SHP77 (cell line): Measurements from ENCODE around the gene SSU72.
"Not testable (repeated sequence)": the region's sequence is repeated elsewhere in the genome, so short reads cannot be mapped to it uniquely, and the experiment has no call there.

Experiments
- DNase-seq, 2 experiments: peaks; one replicate each; lab custom pipeline; 2025; lab: John Stamatoyannopoulos, UW

Gene SSU72

DNA sequence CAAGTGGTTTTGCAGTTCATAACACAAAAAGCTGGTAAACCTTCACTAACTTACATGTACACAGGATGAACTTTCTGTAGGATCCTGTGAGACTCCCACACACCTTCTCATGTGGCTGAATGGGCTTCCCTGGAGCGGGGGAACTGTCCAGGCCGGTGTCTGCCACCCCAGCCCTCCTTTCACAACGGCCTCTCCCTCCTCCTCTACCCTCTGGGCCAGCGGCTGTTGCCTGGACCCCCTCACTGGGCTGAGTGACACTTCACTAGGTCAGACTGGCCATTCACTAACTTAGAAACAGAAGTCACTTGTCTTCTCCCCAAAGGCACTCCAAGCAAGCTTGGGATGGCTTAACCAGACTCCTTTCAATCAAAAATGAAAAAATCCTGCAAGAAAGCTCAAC lies 16.1 kb downstream of the SSU72 start:
- no peak for DNase-seq

DNA sequence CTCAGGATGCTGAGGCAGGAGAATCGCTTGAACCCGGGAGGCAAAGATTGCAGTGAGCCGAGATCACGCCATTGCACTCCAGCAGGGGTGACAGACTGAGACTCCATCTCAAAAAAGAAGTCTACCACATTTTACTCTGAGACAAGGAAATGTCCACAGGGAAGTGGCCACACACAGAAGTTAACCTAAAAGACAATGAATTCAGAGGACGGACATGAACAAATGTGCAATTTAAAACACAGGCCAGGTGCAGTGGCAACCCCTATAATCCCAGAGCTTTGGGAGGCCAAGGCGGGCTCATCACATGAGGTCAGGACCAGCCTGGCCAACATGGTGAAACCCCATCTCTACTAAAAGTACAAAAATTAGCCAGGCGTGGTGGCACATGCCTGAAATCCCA lies 17.0 kb downstream of the SSU72 start:
- not testable (repeated sequence) for DNase-seq

DNA sequence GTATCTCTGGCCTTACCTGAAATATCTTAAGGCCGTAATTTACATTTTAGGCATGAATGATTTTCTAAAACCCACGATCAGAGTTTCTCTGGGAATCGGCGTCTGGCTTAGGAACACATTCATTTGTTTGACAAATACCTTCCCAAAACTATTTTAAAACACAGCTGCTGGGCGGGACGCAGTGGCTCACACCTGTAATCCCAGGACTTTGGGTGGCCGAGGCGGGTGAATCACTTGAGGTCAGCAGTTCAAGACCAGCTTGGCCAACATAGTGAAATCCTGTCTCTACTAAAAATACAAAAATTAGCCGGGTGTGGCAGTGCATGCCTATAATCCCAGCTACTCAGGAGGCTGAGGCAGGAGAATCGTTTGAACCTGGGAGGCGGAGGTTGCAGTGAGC lies 17.7 kb downstream of the SSU72 start:
- DNase-seq: not testable (repeated sequence)

DNA sequence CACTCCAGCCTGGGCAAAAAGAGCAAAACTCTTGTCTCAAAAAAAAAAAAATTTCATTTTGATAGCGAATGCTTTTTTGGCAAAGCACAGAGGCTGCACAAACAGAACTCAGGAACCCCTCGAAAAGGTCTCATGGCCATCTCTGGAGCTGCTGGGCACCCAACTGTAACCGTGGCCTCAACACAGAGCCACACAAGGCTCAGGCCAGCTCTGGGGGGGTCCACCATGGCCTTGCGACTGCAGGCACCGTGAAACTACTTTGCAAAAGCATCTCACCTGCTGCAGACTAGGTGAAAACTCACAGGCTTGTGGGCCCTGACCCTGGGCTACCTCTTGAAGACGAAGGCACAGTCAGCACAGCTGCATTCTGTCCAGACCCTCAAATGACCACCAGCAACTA lies 18.2 kb downstream of the SSU72 start:
- DNase-seq: no peak

DNA sequence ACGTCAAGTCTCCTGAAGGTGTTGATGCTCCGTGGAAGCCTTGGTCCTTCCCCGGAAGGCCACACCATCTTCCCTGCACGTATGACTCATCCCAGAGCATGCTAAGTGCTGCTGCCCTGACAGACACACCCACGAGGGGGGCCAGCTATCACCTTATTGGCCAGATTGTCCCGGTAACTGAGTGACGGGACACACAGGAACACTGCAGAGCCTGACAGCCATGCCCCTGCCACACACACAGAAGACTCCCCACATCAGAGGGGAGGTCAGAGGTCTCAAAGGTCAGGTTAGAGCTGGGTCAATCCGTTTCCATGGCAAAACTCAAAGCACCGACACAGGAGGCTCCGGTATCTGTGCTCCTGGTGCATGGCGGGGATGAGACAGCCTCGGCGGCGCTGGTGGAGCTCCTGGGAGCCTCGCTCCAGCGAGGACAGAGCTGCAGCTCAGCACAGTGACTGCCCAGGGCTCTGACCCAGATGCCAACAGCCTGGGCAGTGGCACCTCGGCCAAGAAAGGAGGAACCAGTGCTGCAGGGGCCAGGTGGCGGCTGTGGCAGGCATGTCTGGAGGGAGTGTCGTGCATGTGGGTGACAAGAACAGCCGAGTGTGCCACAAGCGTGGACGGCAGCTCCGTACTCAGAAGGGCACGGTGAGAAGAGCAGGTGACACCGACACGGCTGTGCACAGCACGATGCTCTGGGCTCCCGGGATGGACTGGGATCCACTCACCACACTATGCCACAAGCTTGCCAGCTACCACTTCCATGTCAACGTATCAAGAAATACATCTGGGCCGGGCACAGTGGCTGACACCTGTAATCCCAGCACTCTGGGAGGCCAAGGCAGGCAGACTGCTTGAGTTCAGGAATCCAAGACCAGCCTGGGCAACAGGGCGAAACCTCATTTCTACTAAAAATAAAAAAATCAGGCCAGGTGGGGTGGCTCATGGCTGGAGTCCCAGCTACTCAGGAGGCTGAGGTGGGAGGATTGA lies 19.4 kb downstream of the SSU72 start:
- no peak for DNase-seq

DNA sequence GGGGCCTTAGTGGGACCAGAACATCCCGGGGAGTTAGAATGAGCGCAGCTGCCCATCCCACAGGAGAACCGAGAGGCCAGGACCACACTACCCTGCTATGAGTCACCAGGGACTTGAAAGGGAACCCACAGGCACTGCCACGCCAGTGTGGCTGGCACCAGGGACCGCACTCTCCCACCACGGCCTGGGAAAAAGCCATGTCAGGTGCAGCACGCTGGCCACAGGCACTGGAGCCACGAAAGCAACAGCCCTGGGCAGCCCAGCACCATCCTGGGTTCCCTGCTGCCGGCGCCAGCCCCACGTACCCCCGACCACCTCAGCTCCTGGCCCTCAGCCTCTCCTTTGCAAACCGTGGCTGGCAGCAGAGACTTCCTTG lies 20.1 kb downstream of the SSU72 start:
- no peak for DNase-seq

DNA sequence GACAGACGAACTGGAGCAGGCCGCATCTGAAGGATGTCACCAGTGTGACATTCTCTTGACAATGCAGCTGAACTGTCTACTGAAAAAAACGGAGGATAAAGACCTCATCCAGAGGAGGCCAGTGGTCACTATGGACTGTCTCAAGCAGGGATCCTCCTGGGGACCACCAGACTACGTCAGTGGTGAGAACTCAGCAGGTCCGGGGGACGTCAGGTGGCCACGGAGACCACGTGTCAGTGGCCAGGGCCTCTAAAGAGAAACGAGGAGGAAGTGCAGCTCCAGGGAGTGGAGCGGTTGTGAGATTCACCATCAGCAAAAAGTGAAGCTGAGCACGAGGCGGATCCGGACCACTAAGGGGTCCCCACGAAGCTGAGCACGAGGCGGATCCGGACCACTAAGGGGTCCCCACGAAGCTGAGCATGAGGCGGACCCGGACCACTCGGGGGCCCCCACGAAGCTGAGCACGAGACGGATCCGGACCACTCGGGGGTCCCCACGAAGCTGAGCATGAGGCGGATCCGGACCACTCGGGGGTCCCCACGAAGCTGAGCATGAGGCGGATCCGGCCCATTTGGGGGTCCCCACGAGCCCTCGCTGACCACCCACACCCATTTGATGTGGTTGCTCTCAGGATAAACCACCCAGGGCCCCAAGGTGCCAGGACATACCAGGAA lies 20.7 kb downstream of the SSU72 start:
- no peak for DNase-seq

DNA sequence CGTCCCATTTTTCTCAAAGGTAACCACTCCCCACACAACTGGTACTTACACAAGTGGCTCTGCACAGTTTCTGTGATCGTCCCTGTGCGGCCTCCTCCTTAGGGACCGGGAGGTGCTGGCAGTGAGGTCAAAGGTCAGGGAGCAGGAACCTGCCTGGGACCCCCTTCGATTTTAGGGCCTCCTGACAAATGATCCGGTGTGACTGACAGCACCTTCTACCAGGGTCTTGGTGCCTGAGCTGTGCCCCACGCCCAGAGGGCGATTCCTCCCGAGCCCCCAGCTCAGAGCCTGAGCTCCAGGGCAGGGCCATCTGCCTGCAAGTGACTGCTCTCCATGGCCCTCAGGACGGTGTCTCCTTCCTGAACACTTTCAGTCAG lies 22.4 kb downstream of the SSU72 start:
- DNase-seq: no peak

DNA sequence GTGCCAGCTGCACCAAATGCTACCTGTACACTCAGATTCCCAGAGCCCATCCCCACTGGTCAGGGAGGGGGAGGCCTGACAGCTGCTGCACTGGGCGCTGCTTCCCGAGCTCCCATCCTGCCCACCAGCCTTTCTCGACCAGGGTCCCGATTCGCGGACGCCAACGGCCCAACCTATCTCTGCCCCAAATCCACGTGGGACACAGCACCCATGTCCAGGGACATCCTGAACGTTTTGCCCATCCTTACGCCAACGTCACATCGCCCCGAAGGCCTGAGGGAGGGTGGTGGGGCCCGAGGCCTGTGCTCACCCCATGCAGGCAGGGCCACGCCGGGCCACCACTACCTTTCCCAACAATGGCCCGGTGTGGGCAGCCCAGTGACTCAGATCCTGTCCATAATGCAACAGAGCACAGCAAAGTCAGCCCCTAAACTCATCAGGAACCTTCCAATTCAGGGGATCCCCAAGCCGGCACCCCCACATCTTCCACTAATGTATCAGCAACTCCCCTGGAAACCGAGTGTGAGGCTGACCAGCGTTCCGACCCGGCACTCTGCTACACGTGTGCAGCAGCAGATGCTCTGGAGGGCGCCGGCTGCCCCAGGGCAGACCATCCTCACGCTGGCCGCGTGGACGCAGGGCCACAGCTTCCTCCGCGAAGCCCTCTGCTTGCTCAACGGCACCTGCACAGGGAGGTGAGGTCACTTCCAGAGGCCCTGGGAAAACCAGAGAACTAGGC lies 23.0 kb downstream of the SSU72 start:
- no peak for DNase-seq

DNA sequence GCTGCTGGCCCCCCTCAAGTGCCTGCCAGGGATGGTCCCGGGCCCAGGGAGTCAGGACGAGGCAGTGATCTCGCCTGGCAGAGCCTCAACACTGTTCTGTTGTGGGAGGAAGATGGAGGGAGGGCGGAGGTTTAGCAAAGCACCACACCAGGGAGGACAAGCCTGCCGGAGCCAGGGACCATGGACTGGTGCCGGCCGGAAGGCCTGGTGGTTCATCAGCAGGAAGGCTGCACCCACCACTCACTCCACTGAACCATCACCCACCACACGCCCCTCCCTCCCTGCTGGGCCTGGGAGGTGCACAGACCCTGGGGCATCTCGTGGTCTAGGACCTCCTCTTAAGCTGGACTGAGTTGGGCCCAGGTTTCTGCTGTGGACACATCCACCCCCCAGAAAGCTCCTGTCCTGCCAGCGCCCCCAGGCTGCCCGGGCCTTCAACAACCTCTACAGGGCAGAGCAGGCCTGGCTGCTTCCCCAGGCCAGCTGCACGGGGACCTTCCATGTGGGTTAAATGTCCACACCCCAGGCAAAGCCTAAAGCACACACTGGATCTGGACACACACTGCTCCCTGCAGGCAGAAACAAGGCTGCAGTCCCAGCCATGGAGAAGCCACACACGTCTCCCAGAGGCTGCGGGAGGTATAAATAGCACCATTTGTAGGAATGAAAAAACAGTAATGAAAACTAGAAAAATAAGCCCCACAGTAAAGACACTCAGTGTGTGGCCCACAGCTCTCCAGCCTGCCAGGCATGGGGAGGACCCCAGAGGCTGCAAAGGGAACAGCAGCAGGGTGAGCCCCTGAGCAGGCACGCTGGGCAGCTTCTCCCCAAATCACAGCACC lies 23.9 kb downstream of the SSU72 start:
- DNase-seq: peak in 1 of 2 experiments; percentile 12

DNA sequence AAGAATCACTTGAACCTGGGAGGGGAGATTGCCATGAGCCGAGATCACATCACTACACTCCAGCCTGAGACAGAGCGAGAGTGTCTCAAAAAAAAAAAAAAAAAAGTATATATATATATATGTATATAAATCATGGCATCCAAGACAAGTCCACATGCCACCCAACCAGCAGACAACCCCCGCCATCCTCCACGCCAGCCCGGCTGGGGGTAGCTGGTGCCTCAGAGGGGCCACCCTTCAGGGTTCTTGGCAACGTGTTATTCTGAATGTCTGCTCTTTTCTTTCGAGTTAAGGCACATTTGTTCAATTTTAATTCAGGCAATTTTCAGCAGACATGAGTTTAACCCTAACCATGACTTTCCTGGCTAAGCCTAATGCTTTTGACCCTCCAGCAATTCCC lies 24.6 kb downstream of the SSU72 start:
- no peak for DNase-seq

DNA sequence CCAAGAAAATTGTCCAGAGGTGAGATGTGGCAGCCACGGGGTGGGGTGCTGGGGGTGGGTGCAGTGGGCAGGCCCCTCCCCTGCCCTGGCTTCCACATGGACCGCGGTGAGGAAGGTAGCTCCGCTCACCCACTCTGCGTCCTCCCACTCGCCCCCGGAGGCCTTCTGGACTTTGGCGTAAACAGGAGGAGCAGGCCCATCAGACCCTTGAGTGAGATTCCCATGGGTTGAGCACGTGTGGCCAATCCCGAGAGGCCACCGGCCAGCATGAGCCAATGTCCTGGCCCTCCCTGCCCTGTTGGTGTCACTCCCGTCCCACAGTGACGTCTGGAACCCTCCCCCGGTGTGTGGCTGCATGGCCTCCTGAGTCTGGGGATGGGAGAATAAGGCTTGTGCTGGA lies 26.1 kb downstream of the SSU72 start:
- no peak for DNase-seq

DNA sequence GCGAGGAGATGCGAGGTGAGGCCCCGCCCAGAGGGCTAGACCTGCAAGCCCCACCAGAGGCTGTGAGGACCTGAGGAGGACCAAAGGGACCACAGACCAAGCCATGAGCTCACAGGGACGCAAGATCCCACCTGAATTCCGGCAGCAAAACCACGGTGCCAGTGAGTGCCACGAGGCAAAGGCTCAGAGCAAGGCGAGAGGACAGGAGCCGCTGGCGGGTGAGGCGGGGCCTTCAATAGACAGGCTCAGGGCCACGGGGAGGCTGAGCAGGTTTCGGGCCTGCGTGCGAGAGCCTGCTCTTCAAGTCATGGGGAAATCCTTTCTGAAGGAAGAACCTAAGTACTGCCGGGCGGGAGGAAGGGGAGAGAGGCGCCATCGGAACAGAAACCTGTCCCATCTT lies 27.2 kb downstream of the SSU72 start:
- DNase-seq: no peak

DNA sequence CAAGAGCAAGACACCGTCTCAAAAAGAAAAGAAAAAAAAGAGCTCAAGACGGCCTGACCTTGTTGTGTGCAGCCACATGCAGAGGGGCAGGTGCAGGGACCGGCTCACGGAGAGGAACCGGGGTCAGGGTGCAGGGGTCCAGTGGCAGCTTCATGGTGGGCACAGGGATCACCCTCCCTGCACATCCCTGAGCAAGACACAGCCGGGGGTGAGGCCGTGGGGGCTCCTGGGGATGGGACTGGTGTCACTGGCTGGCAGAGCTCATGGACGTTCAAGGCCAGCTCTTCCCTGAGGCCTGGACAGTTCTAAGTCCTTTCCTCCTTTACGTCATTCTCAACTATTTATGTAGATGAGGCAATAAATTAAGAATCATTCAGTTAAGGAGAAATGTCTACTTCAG lies 27.7 kb downstream of the SSU72 start:
- DNase-seq: no peak

DNA sequence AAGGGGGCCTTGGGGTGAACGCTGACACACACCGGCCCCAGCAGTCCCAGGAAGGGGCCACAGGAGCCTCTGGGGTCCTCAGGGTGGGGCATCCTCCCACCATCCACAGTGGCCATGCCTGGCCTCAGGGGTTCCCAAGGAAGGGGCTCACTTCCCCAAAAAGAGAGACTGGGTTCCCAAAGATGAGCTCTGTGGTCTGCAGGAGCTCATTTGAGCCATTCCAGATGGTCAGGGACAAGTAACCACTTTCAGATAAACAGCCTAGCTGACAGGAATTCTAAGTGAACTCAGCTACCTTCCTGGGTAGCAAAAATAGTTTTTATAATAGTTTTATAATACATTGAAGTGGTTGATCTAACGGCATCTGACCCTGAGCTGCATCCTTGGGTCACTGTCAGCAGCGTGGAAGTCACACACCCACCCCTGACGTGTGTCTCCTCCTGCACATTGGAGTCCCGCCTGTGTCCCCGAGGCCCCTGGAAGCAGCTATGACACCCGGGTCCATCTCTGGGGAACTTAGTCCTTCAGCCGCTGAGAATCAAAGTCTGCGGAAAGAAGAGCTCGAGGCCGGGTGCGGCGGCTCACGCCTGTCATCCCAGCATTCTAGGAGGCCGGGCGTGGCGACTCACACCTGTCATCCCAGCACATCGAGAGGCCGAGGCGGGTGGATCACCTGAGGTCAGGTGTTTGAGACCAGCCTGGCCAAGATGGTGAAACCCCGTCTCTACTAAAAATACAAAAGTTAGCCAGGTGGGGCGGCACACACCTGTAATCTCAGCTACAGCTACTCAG lies 28.5 kb downstream of the SSU72 start:
- DNase-seq: no peak

DNA sequence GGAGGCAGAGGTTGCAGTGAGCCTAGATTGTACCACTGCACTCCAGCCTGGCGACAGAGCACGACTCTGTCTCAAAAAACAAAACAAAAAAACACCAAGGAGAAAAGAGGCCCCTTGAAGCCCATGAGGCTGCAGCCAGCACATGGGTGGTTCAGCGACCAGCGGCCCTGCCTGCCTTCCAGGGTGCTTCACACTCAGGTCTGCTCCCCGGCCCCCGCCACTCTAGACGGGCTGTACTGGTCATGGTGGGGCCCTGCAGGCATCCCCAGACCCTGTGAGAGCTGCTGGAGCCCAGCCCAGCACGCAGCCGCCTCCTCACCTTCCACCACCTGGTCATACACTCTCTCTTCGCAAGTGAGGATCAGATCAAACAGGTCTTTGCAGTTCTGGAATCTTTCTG lies 30.1 kb downstream of the SSU72 start:
- DNase-seq: no peak

DNA sequence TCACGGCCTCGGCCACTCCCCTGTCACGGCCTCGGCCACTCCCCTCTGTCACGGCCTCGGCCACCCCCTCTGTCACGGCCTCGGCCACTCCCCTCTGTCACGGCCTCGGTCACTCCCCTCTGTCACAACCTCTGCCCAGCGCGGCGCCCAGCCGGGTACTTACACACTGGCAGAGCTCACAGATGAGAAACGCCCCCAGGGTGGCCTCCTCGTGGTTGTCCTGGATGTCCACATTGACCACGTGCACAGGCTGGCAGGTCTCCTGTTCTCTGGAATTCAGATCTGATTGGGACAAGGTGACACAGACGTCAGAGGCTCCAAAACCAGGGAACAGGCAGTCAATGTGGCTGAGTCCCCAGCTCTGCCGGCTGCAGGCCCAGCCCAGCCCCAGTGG lies 31.0 kb downstream of the SSU72 start:
- no peak for DNase-seq

DNA sequence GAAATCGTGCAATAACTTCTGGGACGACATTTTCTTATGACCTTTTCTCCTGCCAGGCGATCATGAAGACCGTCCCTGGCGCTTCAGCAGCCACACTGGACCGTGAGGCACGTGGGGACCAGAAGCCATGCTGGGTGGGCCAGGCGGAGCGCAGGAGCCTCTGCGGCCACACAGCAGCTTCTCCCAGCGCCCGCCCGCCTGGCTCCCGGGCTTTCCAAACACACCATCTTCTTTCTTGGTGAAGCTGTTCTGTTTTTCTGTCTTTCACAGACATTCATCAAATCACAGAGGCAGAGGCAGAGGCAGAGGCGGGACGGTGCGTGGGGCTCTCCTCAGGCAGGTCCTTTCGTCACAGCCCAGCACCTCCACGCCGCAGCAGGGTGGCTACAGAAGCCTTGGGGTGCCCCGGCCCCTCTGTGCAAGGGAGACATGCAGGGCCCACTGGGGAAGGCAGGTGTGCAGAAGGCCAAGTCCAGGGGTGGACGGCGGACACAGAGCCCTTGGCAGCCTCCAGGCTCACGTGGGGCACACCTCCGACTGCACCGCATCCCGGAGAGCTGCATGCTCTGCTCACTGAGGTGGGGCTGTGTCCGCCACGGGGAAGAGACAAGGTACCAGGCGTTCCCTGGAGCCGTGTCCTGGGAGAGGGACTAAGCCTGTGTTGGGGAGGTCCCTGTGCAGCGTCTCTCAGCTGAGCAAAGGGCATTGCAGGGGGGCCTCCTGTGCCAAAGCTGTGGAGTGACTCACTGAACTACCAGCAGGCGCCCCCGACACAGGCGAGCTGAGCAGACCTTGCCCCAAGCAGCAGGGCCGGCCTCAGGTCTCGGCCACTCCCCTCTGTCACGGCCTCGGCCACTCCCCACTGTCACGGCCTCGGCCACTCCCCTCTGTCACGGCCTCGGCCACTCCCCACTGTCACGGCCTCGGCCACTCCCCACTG lies 31.6 kb downstream of the SSU72 start:
- no peak for DNase-seq

DNA sequence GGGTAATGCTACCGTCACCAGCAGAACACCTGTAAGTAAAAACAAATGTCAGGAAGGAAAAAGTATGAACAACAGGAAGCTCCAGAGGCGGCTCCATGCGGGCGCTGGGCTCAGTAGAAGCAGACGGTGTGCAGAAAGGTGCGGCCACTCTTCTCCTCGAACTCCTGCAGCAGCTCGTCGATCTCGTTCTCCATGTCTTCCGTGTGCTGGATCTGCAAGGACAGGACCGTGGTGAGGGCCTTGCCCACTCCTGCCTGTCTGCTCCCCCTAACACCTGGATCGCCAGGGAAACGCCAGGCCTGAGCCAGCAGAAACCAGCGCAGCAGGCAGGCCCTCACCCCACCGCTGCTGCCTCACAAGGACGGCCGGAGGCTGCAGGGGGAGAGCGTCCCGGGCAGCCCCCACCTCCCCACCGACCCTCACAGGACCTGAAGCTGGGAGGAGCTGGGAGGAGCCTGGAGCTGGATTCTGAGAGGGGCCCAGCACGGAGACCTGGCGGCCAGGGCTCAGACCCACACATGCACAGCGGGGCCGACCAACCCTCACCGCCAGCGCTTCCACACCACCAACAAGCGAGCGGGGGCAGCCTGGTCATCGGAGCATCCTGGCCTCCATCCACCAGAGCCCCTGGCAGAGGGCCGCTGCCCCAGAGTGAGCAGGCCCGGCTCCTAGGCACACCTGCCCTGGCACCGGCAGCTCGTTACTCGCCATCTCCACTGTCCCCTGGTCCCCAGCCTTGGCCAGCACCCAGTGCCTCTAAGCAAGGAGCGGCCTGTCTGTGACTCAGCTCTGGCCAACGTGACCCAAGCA lies 32.5 kb downstream of the SSU72 start:
- DNase-seq: no peak
